T-helper 2 cell (primary cell): ENCODE measurements around the gene PARPBP.
"Not testable (repeated sequence)": the region's sequence is repeated elsewhere in the genome, so short reads cannot be mapped to it uniquely, and the experiment has no call there.

Experiments
- DNase-seq, 5 experiments: peaks; one replicate each; pipeline versions ENCODE4 v3.0.0 to v3.0.0-alpha.2; 2012 to 2022

The PARPBP gene

GRCh38 chr12:102163383-102163782, 43.4 kb downstream of the PARPBP start:
- DNase-seq: no peak

- DNase-seq: peak in 1 of 5 experiments; percentile 76
These were observed 48.0 kb downstream of the PARPBP start for GRCh38 chr12:102167821-102168604.

- DNase-seq: peak in 1 of 5 experiments; percentile 50
These were observed 50.1 kb downstream of the PARPBP start for GRCh38 chr12:102169922-102170621.

- no peak for DNase-seq
These were observed 52.0 kb downstream of the PARPBP start for GRCh38 chr12:102171951-102172350.

- DNase-seq: no peak
These were observed 52.5 kb downstream of the PARPBP start for GRCh38 chr12:102172436-102172835.

- no peak for DNase-seq
These were observed 54.1 kb downstream of the PARPBP start for GRCh38 chr12:102174117-102174516.

GRCh38 chr12:102174761-102175160, 54.8 kb downstream of the PARPBP start:
- no peak for DNase-seq

GRCh38 chr12:102182635-102183034, 62.7 kb downstream of the PARPBP start:
- peak in 1 of 5 experiments; percentile 66 for DNase-seq

GRCh38 chr12:102195826-102196225, 75.8 kb downstream of the PARPBP start:
- DNase-seq: no peak

- DNase-seq: peak in 1 of 5 experiments; percentile 86
These were observed 77.8 kb downstream of the PARPBP start, which contains the start of gene PMCH for GRCh38 chr12:102197789-102198188. PMCH (minus strand) TSS chr12:102197833; CDS start chr12:102197770, 63 bp downstream.

- DNase-seq: no peak
These were observed 81.6 kb downstream of the PARPBP start for GRCh38 chr12:102201436-102202061.

- no peak for DNase-seq
These were observed 82.6 kb downstream of the PARPBP start for GRCh38 chr12:102202556-102202955.

- DNase-seq: peak in 1 of 5 experiments; percentile 57
These were observed 84.0 kb downstream of the PARPBP start for GRCh38 chr12:102204025-102204424.

- DNase-seq: no peak
These were observed 96.2 kb downstream of the PARPBP start for GRCh38 chr12:102215992-102216691.

- no peak for DNase-seq
These were observed 100.8 kb downstream of the PARPBP start for GRCh38 chr12:102220736-102221135.

- DNase-seq: no peak
These were observed 108.0 kb downstream of the PARPBP start for GRCh38 chr12:102227954-102228353.

GRCh38 chr12:102232036-102232435, 112.1 kb downstream of the PARPBP start:
- no peak for DNase-seq

GRCh38 chr12:102232446-102232845, 112.5 kb downstream of the PARPBP start:
- DNase-seq: no peak

GRCh38 chr12:102234599-102234998, 114.6 kb downstream of the PARPBP start:
- no peak for DNase-seq

GRCh38 chr12:102240859-102241258, 120.9 kb downstream of the PARPBP start:
- DNase-seq: not testable (repeated sequence)
